Esophagus muscularis mucosa (tissue), 4 donors: ENCODE results near the gene LEP. TPM values are rescaled to one million over a fixed set of nuclear protein-coding genes. Genes with fewer than 3 reads are reported as not detected.

Source experiments
- DNase-seq: peaks from one replicate; pipeline ENCODE4 v3.0.0-alpha.2; 2017; ENCODE audit errors: extremely low spot score
- H3K27ac ChIP-seq, 4 donors: fragments of 200-600 bp; sonication (generic); replicated peaks in 1 of 4; 1 replicate in 3 of 4; 2 replicates in 1 of 4; pipeline ENCODE4 v1.5.1; 2016 to 2019; ENCODE audit warnings: mild to moderate bottlenecking in 1 of 4
- H3K27me3 ChIP-seq, 4 donors: fragments of 200-600 bp; sonication (generic); one replicate each; pipeline versions ENCODE4 v1.5.1 to v1.6.0; 2016 to 2019
- H3K36me3 ChIP-seq, 4 donors: fragments of 200-600 bp; sonication (generic); one replicate each; pipeline ENCODE4 v1.5.1; 2016 to 2019
- H3K4me1 ChIP-seq, 4 donors: fragments of 200-600 bp; sonication (generic); one replicate each; pipeline ENCODE4 v1.5.1; 2016 to 2019
- H3K4me3 ChIP-seq, 4 donors: fragments of 200-600 bp; sonication (generic); 1 replicate in 2 of 4; 2 replicates in 2 of 4; pipeline ENCODE4 v1.5.1; 2016 to 2019; ENCODE audit warnings: mild to moderate bottlenecking in 4 of 4, moderate library complexity in 1 of 4
- H3K9me3 ChIP-seq, 4 donors: fragments of 200-600 bp; sonication (generic); 1 replicate in 3 of 4; 2 replicates in 1 of 4; pipeline ENCODE4 v1.5.1; 2016 to 2019
- EP300 ChIP-seq: sonication (generic); formaldehyde crosslinking; IDR thresholded peaks from one replicate; pipeline ENCODE4 v1.6.1; 2017; ENCODE audit warnings: antibody characterized with exemption
- POLR2A ChIP-seq: fragments of 450-650 bp; IDR thresholded peaks from one replicate; pipeline ENCODE4 v1.6.1; 2017; ENCODE audit warnings: antibody characterized with exemption, moderate library complexity, mild to moderate bottlenecking, low read depth
- POLR2AphosphoS5 ChIP-seq, 2 donors: sonication (generic); formaldehyde crosslinking; IDR thresholded peaks; one replicate each; pipeline ENCODE4 v1.6.1; 2017; ENCODE audit warnings: antibody characterized with exemption in 2 of 2
- WGBS: methylation state at CpG from one replicate; pipeline ENCODE4 v1.1.5; 2018; 5-methylcytosine and 5-hydroxymethylcytosine counted together
- intact Hi-C: fragments of 100-400 bp; cut with DNase I; formaldehyde crosslinking; loops from one replicate; pipeline ENCODE4 v1.15.1; 2023
- total RNA-seq, 4 donors: library from RNA; depleted of rRNA; stranded (reverse); fragments of >200 nt; gene quantifications; one replicate each; pipeline versions ENCODE4 v1.1.0 to v1.2.1, GENCODE V29; 2016
- TF ChIP-seq, protein P1 (sequence below), 3 experiments: fragments of 200-600 bp in 2 of 3; fragments of 450-650 bp in 1 of 3; sonication (generic) in 2 of 3; IDR thresholded peaks; one replicate each; pipeline ENCODE4 v1.5.1; 2017 to 2019; ENCODE audit warnings: antibody characterized with exemption in 3 of 3, mild to moderate bottlenecking in 2 of 3, moderate library complexity in 1 of 3

The LEP gene
- total RNA-seq, 4 donors from 2014 or later: not detected

DNA sequence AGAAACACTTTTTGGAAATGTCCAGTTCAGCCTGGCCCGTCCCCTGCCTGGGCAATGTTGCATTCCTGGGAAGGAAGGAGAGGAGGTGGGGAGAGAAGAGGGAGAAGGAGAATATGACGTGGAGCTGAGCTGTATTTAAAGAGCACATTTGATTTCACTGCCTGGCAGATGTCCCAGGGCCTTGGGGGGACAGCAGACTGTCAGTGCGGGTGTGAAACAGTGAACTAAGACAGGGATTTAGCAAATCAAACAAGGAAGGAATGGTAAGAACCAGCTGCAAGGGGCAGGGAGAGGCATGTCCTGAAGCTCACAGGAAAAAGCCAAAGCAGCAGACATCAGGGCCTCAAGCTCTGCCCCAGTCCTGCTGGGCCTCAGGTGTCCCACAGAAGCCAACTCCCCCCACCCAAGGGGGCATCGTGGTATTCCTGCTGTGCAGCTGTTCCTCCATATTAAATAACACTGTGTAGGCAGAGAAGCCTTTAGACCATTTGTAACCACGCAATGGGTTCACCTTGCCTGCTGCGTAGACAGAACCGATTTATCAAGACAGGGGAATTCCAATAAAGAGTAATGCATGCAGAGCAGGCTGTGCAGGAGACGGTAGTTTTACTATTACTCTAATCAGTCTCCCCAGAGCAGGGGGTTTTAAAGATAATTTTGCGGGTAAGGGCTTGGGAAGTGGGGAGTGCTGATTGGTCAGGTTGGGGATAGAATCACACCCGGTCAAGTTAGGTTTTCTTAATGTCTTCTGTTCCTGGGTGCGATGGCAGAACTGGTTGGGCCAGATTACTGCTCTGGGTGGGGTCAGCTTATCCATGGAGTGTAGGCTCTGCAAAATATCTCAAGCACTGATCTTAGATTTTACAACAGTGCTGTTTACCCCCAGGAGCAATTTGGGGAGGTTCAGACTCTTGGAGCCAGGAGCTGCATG, 18.3 kb downstream of the LEP start:
- TF ChIP-seq EP300 (no peak), POLR2AphosphoS5 (IDR thresholded peaks at IDR 0.05) (no peak), POLR2A (no peak)
- TF ChIP-seq, protein P1, sequence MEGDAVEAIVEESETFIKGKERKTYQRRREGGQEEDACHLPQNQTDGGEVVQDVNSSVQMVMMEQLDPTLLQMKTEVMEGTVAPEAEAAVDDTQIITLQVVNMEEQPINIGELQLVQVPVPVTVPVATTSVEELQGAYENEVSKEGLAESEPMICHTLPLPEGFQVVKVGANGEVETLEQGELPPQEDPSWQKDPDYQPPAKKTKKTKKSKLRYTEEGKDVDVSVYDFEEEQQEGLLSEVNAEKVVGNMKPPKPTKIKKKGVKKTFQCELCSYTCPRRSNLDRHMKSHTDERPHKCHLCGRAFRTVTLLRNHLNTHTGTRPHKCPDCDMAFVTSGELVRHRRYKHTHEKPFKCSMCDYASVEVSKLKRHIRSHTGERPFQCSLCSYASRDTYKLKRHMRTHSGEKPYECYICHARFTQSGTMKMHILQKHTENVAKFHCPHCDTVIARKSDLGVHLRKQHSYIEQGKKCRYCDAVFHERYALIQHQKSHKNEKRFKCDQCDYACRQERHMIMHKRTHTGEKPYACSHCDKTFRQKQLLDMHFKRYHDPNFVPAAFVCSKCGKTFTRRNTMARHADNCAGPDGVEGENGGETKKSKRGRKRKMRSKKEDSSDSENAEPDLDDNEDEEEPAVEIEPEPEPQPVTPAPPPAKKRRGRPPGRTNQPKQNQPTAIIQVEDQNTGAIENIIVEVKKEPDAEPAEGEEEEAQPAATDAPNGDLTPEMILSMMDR (IDR thresholded peaks at IDR 0.05): no peak
- no peaks in the 10 kb centered on the region for H3K36me3 ChIP-seq
- intact Hi-C loops: no loop called here
- no peaks in the 10 kb centered on the region for H3K27me3 ChIP-seq
- 55% methylated on average over 11 of the region's 11 CpGs for WGBS
- H3K4me1 ChIP-seq: peaks cover 0 to 6% (median 6%) of the 10 kb centered on the region in 4 donors
- H3K4me3 ChIP-seq: no peak overlapping the region
- no peak for DNase-seq
- H3K27ac ChIP-seq: no peak overlapping the region
- H3K9me3 ChIP-seq: no peaks in the 10 kb centered on the region

DNA sequence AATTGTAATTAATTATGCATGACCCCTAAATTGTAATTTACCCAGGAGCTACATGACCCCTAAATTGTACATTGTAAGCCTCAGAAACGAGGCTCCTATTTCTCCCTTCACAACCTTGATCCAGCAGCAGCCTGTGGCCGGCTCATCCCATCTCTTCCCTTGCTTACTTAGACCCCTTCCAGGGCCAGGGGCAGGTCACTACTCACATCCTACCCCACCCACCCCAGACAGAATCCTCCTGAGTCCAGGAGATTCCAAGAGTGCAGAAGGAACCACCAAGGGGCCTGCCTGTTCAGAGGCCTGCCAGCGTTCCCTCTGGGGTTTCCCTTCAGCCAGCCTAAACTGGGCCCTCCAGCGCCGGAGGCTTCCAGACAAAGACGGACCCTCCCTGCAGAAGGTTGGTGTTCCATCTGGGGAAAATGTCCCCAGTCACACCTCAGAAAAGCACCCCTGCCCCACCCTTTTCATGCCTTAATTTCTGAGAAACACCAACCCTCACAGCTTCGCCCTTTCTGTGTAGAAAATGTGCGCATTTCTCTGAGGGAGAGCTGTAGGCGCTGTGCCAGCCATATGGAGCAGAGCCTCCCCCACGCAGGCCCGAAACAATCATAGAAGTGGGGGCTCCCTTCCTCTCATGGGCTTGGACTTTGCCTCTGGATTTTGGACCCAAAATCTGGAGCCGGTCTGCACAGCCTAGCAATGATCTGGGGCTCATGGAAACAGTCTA, 19.2 kb downstream of the LEP start:
- peaks cover 0 to 6% (median 6%) of the 10 kb centered on the region in 4 donors for H3K4me1 ChIP-seq
- TF ChIP-seq EP300 (no peak), POLR2AphosphoS5 (IDR thresholded peaks at IDR 0.05) (no peak), POLR2A (no peak)
- TF ChIP-seq, protein P1 (IDR thresholded peaks at IDR 0.05): no peak
- intact Hi-C loops: no loop called here
- WGBS: 91% methylated on average over 12 of the region's 12 CpGs
- H3K4me3 ChIP-seq: no peak overlapping the region
- no peaks in the 10 kb centered on the region for H3K9me3 ChIP-seq
- no peak overlapping the region for H3K27ac ChIP-seq
- no peaks in the 10 kb centered on the region for H3K27me3 ChIP-seq
- H3K36me3 ChIP-seq: no peaks in the 10 kb centered on the region
- no peak for DNase-seq

DNA sequence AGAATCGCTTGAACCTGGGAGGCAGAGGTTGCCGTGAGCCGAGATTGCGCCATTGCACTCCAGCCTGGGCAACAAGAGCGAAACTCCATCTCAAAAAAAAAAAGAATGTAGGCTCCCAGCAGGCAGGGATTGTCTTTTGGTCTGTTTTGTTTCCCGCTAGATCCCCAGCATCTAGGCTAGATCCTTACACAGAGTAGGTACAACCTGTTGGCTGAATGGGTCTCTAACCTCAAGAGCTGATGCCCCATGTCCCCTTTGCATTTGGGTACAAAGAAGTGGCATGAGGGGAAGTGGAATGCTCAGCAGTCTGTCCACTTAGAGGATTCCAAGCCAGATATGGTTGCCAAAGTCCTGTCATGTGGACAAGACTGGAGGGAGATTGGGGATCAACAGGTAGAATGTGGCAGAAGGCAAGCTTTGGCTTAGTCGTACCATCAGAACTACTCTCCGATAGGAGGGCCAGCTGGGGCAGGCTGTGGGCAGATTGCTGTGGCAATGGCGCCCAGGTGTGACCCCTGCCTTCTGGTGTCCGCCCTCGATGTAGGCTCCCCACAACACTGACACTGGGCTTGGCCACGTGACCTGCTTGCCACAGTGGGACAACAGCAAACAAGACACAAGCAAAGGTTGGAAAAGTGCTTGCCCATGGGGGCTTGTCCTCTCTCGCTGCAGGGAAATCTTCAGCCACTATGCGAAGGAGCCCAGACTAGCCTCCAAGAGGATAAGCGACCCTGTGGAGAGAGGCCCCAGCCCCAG, 21.4 kb downstream of the LEP start:
- Histone ChIP-seq H3K4me3 (no peak overlapping the region), H3K36me3 (no peaks in the 10 kb centered on the region), H3K27me3 (no peaks in the 10 kb centered on the region), H3K9me3 (no peaks in the 10 kb centered on the region), H3K4me1 (peaks cover 8 to 22% (median 19%) of the 10 kb centered on the region in 4 donors), H3K27ac (no peak overlapping the region)
- TF ChIP-seq POLR2A: no peak
- TF ChIP-seq POLR2AphosphoS5 (IDR thresholded peaks at IDR 0.05): no peak
- TF ChIP-seq, protein P1 (IDR thresholded peaks at IDR 0.05): no peak
- TF ChIP-seq EP300: no peak
- DNase-seq: no peak
- WGBS: 96% methylated on average over 14 of the region's 15 CpGs
- intact Hi-C loops: no loop called here

DNA sequence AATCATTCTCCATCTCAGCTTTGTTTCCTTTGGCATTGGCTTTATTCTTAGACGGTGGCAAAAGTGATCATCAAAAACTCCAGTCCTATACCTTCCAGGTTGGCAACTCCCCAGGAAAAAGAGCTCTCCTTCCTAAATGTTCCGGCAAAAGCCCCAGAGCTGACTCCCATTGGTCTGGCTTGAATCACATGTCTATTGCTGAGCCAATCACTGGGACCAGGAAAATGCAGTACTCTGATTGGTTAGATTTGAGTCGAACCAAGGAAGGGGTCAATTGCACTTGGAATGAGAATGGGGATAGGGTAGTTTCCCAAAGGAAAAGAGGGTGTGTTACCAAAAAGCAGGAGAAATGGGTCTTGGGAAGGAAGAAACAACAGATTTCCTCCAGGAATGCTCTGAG, 22.3 kb downstream of the LEP start:
- Histone ChIP-seq H3K9me3 (no peaks in the 10 kb centered on the region), H3K27ac (no peak overlapping the region), H3K4me1 (peaks cover 9 to 24% (median 22%) of the 10 kb centered on the region in 4 donors), H3K36me3 (no peaks in the 10 kb centered on the region), H3K4me3 (no peak overlapping the region), H3K27me3 (peaks cover 0 to 4% (median 0%) of the 10 kb centered on the region in 4 donors)
- WGBS: 92% methylated on average over 3 of the region's 3 CpGs
- intact Hi-C loops: no loop called here
- TF ChIP-seq POLR2A: no peak
- DNase-seq: no peak

DNA sequence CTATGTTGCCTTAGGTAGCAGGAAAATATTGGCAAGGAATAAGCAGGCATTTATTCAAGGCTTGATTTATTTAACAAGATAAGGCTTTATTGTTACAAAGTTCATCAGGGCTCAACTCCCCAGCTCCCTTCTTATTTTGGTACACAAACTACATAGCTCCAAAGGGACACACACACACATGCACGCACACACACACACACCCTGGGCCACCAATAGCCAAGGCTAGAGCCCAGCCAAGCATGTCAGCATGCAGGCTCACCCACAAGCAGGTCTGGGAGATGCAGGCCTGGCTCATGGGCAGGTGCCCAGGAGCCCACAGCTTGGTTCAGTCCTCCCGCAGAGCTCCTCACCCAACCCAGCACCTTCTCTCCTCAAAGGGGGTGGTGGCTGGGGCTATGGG, 23.4 kb downstream of the LEP start:
- WGBS: 77% methylated on average over 2 of the region's 2 CpGs

More for the DNA sequence above, 23.4 kb downstream of the LEP start:
- H3K4me1 ChIP-seq: peaks cover 9 to 19% (median 16%) of the 10 kb centered on the region in 4 donors
- TF ChIP-seq EP300 (no peak), POLR2A (no peak), POLR2AphosphoS5 (IDR thresholded peaks at IDR 0.05) (no peak)
- TF ChIP-seq, protein P1 (IDR thresholded peaks at IDR 0.05): no peak
- H3K36me3 ChIP-seq: no peaks in the 10 kb centered on the region
- no peak for DNase-seq
- intact Hi-C loops: no loop called here
- H3K9me3 ChIP-seq: no peaks in the 10 kb centered on the region
- H3K4me3 ChIP-seq: no peak overlapping the region
- peaks cover 0 to 6% (median 0%) of the 10 kb centered on the region in 4 donors for H3K27me3 ChIP-seq
- no peak overlapping the region for H3K27ac ChIP-seq
